Measurements from ENCODE around the gene DAGLA.

DAGLA gene

GRCh38 chr11:61747967-61748285 is 67.7 kb downstream of the DAGLA start:
- Histone ChIP-seq H3K4me3 (ENCODE audit: low read depth, low read length, poor library complexity, severe bottlenecking) (no peak overlapping the region), H3K4me1 (ENCODE audit: insufficient read depth, low read length, severe bottlenecking) (no peaks in the 10 kb centered on the region), H3K9me3 (ENCODE audit: low read length) (no peaks in the 10 kb centered on the region), H3K27me3 (ENCODE audit: insufficient read depth, low read length) (peaks cover 6% of the 10 kb centered on the region; the same call in 1 of the 2 replicates), H2AFZ (ENCODE audit: low read length) (no peak overlapping the region), H3K79me2 (ENCODE audit: insufficient read depth, low read length) (no peaks in the 10 kb centered on the region), H3K9me2 (ENCODE audit: low read depth, low read length) (no peaks in the 10 kb centered on the region), H3K4me2 (ENCODE audit: low read length) (no peak overlapping the region), H3K36me3 (ENCODE audit: insufficient read depth, low read length) (no peaks in the 10 kb centered on the region), H4K20me1 (ENCODE audit: insufficient read depth, low read length) (no peaks in the 10 kb centered on the region), H3K9ac (ENCODE audit: low read length) (no peak overlapping the region), H3K27ac (ENCODE audit: low read depth, low read length, poor library complexity, severe bottlenecking) (no peak overlapping the region), H3F3A (ENCODE audit: insufficient read depth, low read length) (no peaks in the 10 kb centered on the region)
- TF ChIP-seq CTCF (IDR thresholded peaks at IDR 0.05; ENCODE audit: low read length) (no peak; the same call in none of the 2 replicates), EZH2 (IDR thresholded peaks at IDR 0.05; ENCODE audit: borderline replicate concordance, low read length) (no peak)

- H3K27me3 ChIP-seq (ENCODE audit: insufficient read depth, low read length) = peaks cover 10% of the 10 kb centered on the region
- H3K27ac ChIP-seq (ENCODE audit: low read depth, low read length, poor library complexity, severe bottlenecking) = no peak overlapping the region
- no peaks in the 10 kb centered on the region for H3K9me2 ChIP-seq (ENCODE audit: low read depth, low read length)
- H3K4me1 ChIP-seq (ENCODE audit: insufficient read depth, low read length, severe bottlenecking) = no peaks in the 10 kb centered on the region
- no peak overlapping the region for H3K4me2 ChIP-seq (ENCODE audit: low read length)
- H3K4me3 ChIP-seq (ENCODE audit: low read depth, low read length, poor library complexity, severe bottlenecking) = no peak overlapping the region
- H4K20me1 ChIP-seq (ENCODE audit: insufficient read depth, low read length) = no peaks in the 10 kb centered on the region
- TF ChIP-seq CTCF (IDR thresholded peaks at IDR 0.05; ENCODE audit: low read length) (no peak), EZH2 (IDR thresholded peaks at IDR 0.05; ENCODE audit: borderline replicate concordance, low read length) (no peak)
- no peak overlapping the region for H2AFZ ChIP-seq (ENCODE audit: low read length)
- H3K9me3 ChIP-seq (ENCODE audit: low read length) = no peaks in the 10 kb centered on the region
- H3K79me2 ChIP-seq (ENCODE audit: insufficient read depth, low read length) = no peaks in the 10 kb centered on the region
- no peaks in the 10 kb centered on the region for H3K36me3 ChIP-seq (ENCODE audit: insufficient read depth, low read length)
- no peaks in the 10 kb centered on the region for H3F3A ChIP-seq (ENCODE audit: insufficient read depth, low read length)
- no peak overlapping the region for H3K9ac ChIP-seq (ENCODE audit: low read length)
Measured at GRCh38 chr11:61749591-61750217, 69.5 kb downstream of the DAGLA start.

GRCh38 chr11:61750631-61751273 is 70.6 kb downstream of the DAGLA start:
- Histone ChIP-seq H3K27me3 (ENCODE audit: insufficient read depth, low read length) (peaks cover 13% of the 10 kb centered on the region), H4K20me1 (ENCODE audit: insufficient read depth, low read length) (no peaks in the 10 kb centered on the region), H3K9ac (ENCODE audit: low read length) (no peak overlapping the region), H3K4me3 (ENCODE audit: low read depth, low read length, poor library complexity, severe bottlenecking) (no peak overlapping the region), H3K9me3 (ENCODE audit: low read length) (no peaks in the 10 kb centered on the region), H3K9me2 (ENCODE audit: low read depth, low read length) (no peaks in the 10 kb centered on the region), H3K36me3 (ENCODE audit: insufficient read depth, low read length) (no peaks in the 10 kb centered on the region), H3K4me2 (ENCODE audit: low read length) (no peak overlapping the region), H2AFZ (ENCODE audit: low read length) (no peak overlapping the region), H3F3A (ENCODE audit: insufficient read depth, low read length) (no peaks in the 10 kb centered on the region), H3K27ac (ENCODE audit: low read depth, low read length, poor library complexity, severe bottlenecking) (no peak overlapping the region), H3K4me1 (ENCODE audit: insufficient read depth, low read length, severe bottlenecking) (no peaks in the 10 kb centered on the region), H3K79me2 (ENCODE audit: insufficient read depth, low read length) (no peaks in the 10 kb centered on the region)
- TF ChIP-seq EZH2 (IDR thresholded peaks at IDR 0.05; ENCODE audit: borderline replicate concordance, low read length) = no peak
- no peak for TF ChIP-seq CTCF (IDR thresholded peaks at IDR 0.05; ENCODE audit: low read length)

Data from OCI-LY1 (cell line).